Measurements from ENCODE around the gene SF3A1.
"Not testable (repeated sequence)": the region's sequence is repeated elsewhere in the genome, so short reads cannot be mapped to it uniquely, and the experiment has no call there.

Gene SF3A1

GRCh38 chr22:30347255-30347892 lies 9.3 kb downstream of the SF3A1 start:
- FAIRE-seq: no peak

GRCh38 chr22:30344447-30345200 lies 12.1 kb downstream of the SF3A1 start:
- no peak for FAIRE-seq

- no peak for FAIRE-seq
Observed at GRCh38 chr22:30340911-30341685, 15.6 kb downstream of the SF3A1 start.

- no peak for FAIRE-seq
Observed at GRCh38 chr22:30338802-30339201, 17.9 kb downstream of the SF3A1 start.

GRCh38 chr22:30338341-30338740 lies 18.4 kb downstream of the SF3A1 start:
- not testable (repeated sequence) for FAIRE-seq

- FAIRE-seq: no peak
Observed at GRCh38 chr22:30337461-30337778, 19.3 kb downstream of the SF3A1 start.

GRCh38 chr22:30336752-30337460 lies 19.8 kb downstream of the SF3A1 start:
- no peak for FAIRE-seq

- FAIRE-seq: no peak
Observed at GRCh38 chr22:30335236-30335635, 21.5 kb downstream of the SF3A1 start.

GRCh38 chr22:30334646-30335045 lies 22.0 kb downstream of the SF3A1 start:
- no peak for FAIRE-seq

- no peak for FAIRE-seq
Observed at GRCh38 chr22:30333707-30334087, 23.0 kb downstream of the SF3A1 start.

- FAIRE-seq: no peak
Observed at GRCh38 chr22:30332994-30333706, 23.5 kb downstream of the SF3A1 start.

- no peak for FAIRE-seq
Observed at GRCh38 chr22:30332551-30332950, 24.1 kb downstream of the SF3A1 start.

- FAIRE-seq: no peak
Observed at GRCh38 chr22:30328466-30329049, 28.1 kb downstream of the SF3A1 start.

GRCh38 chr22:30327864-30328345 lies 28.8 kb downstream of the SF3A1 start:
- FAIRE-seq: no peak

- FAIRE-seq: no peak
Observed at GRCh38 chr22:30326706-30327362, 29.9 kb downstream of the SF3A1 start, which contains the start of gene TBC1D10A. Gene TBC1D10A (minus strand): TSS chr22:30326941. CDS start chr22:30326881, 60 bp downstream.

GRCh38 chr22:30326255-30326705 lies 30.4 kb downstream of the SF3A1 start:
- no peak for FAIRE-seq

- FAIRE-seq: no peak
Observed at GRCh38 chr22:30325724-30326254, 30.9 kb downstream of the SF3A1 start.

GRCh38 chr22:30325065-30325720 lies 31.5 kb downstream of the SF3A1 start:
- FAIRE-seq: no peak

GRCh38 chr22:30324014-30324730 lies 32.5 kb downstream of the SF3A1 start:
- FAIRE-seq: no peak

GRCh38 chr22:30323246-30323645 lies 33.4 kb downstream of the SF3A1 start:
- no peak for FAIRE-seq

Data from endometrium (tissue), 2 donors.